DMS114 treated with DMSO at 0.1 percent for 48 hours (cell line): Measurements from ENCODE around the gene ZNF219.
"Not testable (repeated sequence)": the region's sequence is repeated elsewhere in the genome, so short reads cannot be mapped to it uniquely, and the experiment has no call there.

Experiments used
- DNase-seq: peaks from one replicate; lab custom pipeline; 2025; ENCODE audit not compliant: unreplicated experiment; lab: John Stamatoyannopoulos, UW

The ZNF219 gene

GRCh38 chr14:21047378-21047781 is 51.1 kb downstream of the ZNF219 start:
- DNase-seq = no peak

- DNase-seq = no peak
Measured at GRCh38 chr14:21043974-21044618, 54.4 kb downstream of the ZNF219 start.

- no peak for DNase-seq
Measured at GRCh38 chr14:21043387-21043973, 55.0 kb downstream of the ZNF219 start.

- DNase-seq = no peak
Measured at GRCh38 chr14:21042918-21043317, 55.5 kb downstream of the ZNF219 start.

- DNase-seq = no peak
Measured at GRCh38 chr14:21041676-21042433, 56.6 kb downstream of the ZNF219 start, which contains the start of gene RNASE7. Gene RNASE7, plus strand, starts transcription at chr14:21042362. Its CDS starts 631 bp downstream, at chr14:21042993.

GRCh38 chr14:21040941-21041340 is 57.5 kb downstream of the ZNF219 start:
- DNase-seq = not testable (repeated sequence)

GRCh38 chr14:21040370-21040925 is 58.0 kb downstream of the ZNF219 start:
- DNase-seq = no peak
